K562 (cell line): ENCODE measurements around the gene PAEP. TPM values are rescaled to one million over a fixed set of nuclear protein-coding genes. Genes with fewer than 3 reads are reported as not detected.

Source experiments
- ATAC-seq: fragments of 200-7000 bp; cut with Tn5 transposase; 3 replicates; pipeline ENCODE4 v1.9.1; 2020; ENCODE audit warnings: moderate library complexity
- BruUV-seq: library from RNA; stranded (reverse); fragments of 400-500 nt; replicated peaks from 2 replicates; lab custom pipeline; 2021; lab: Mats Ljungman, UMichigan
- CTCF ChIA-PET: fragments of 300-600 bp; formaldehyde crosslinking; extraction: SDS; loops from one replicate; lab custom pipeline; 2021; ENCODE audit warnings: low intra/inter-chr PET ratio; lab: Yijun Ruan, JAX
- POLR2A ChIA-PET: fragments of 300-600, 350-650 bp; sonication (Branson Sonifier 250); formaldehyde crosslinking; extraction: SDS; loops from one replicate; lab custom pipeline; 2021; ENCODE audit warnings: antibody characterized with exemption, inconsistent platforms; lab: Yijun Ruan, JAX
- DNase-seq, 4 experiments: peaks; one replicate each; pipeline versions ENCODE4 v3.0.0 to v3.0.0-alpha.2; 2011 to 2018; ENCODE audit warnings: low spot score in 3 of 4, mixed read lengths in 3 of 4; ENCODE audit errors: extremely low read depth in 1 of 4
- FAIRE-seq: peaks from 2 replicates; lab custom pipeline; 2011; peaks lifted over from hg19 to GRCh38; lab: Jason Lieb, UNC
- H2AFZ ChIP-seq: 2 replicates; pipeline ENCODE4 v1.6.0; 2011; ENCODE audit warnings: low read depth, low read length, control low read depth, inconsistent platforms
- H3K27ac ChIP-seq: fragments of 200-600 bp; 3 replicates; pipeline ENCODE4 v1.8.0; 2011; ENCODE audit warnings: low read depth, mild to moderate bottlenecking, control low read depth, inconsistent platforms, low read length, moderate library complexity, mixed read lengths; ENCODE audit errors: extremely low read depth
- H3K27me3 ChIP-seq, 2 experiments: fragments of 300-600 bp in 1 of 2; 2 replicates in 1 of 2; 3 replicates in 1 of 2; pipeline versions ENCODE4 v1.6.0 to v1.8.0; 2011; ENCODE audit warnings: inconsistent platforms in 2 of 2, low read length in 2 of 2, mild to moderate bottlenecking in 1 of 2, mixed read lengths in 1 of 2, moderate library complexity in 1 of 2; ENCODE audit not compliant: control insufficient read depth in 2 of 2, insufficient read depth in 2 of 2
- H3K36me3 ChIP-seq: fragments of 300-600 bp; 3 replicates; pipeline ENCODE4 v1.8.0; 2011; ENCODE audit warnings: mild to moderate bottlenecking, low read length, inconsistent platforms; ENCODE audit not compliant: control insufficient read depth, insufficient read depth
- H3K4me1 ChIP-seq, 2 experiments: fragments of 200-600 bp in 1 of 2; replicated peaks in 1 of 2; 2 replicates in 1 of 2; 3 replicates in 1 of 2; pipeline versions ENCODE4 v1.5.1 to v1.8.0; 2011; ENCODE audit warnings: inconsistent platforms in 2 of 2, low read length in 2 of 2, mild to moderate bottlenecking in 1 of 2, mixed read lengths in 1 of 2, moderate library complexity in 1 of 2; ENCODE audit not compliant: control insufficient read depth in 2 of 2, insufficient read depth in 2 of 2
- H3K4me2 ChIP-seq: 2 replicates; pipeline ENCODE4 v1.6.1; 2011; ENCODE audit warnings: low read length, control low read depth, inconsistent platforms, mixed read lengths; ENCODE audit not compliant: insufficient read depth
- H3K4me3 ChIP-seq: fragments of 200-600 bp; sonication (generic), shearing (Covaris generic); 2 replicates; pipeline ENCODE4 v1.5.1; 2016; ENCODE audit warnings: control low read depth, inconsistent platforms
- H3K79me2 ChIP-seq: fragments of 200-600 bp; 3 replicates; pipeline ENCODE4 v1.8.0; 2011; ENCODE audit warnings: low read length, inconsistent platforms; ENCODE audit not compliant: control insufficient read depth, insufficient read depth
- H3K9ac ChIP-seq, 2 experiments: 2 replicates each; pipeline versions ENCODE4 v1.6.0 to v1.6.1; 2011; ENCODE audit warnings: low read depth in 2 of 2, low read length in 2 of 2, control low read depth in 1 of 2, inconsistent platforms in 1 of 2, mild to moderate bottlenecking in 1 of 2, mixed read lengths in 1 of 2; ENCODE audit not compliant: insufficient read depth in 1 of 2
- H3K9me1 ChIP-seq: one replicate; pipeline ENCODE4 v1.6.0; 2011; ENCODE audit warnings: inconsistent platforms, mild to moderate bottlenecking, low read length, moderate library complexity; ENCODE audit not compliant: control insufficient read depth, insufficient read depth
- H3K9me3 ChIP-seq: replicated peaks from 2 replicates; pipeline ENCODE4 v1.5.1; 2011; ENCODE audit warnings: low read depth, low read length, inconsistent platforms; ENCODE audit not compliant: control insufficient read depth, insufficient read depth
- H4K20me1 ChIP-seq: replicated peaks from 2 replicates; pipeline ENCODE4 v1.6.1; 2011; ENCODE audit warnings: low read length, inconsistent platforms, mixed read lengths; ENCODE audit not compliant: control insufficient read depth, insufficient read depth
- ARID4B ChIP-seq: sonication (generic); formaldehyde crosslinking; IDR thresholded peaks from 2 replicates; pipeline ENCODE4 v1.8.0; 2022; ENCODE audit warnings: mild to moderate bottlenecking, missing genetic modification reagents
- BMI1 ChIP-seq: fragments of 150-350 bp; IDR thresholded peaks from 2 replicates; pipeline ENCODE4 v1.6.1; 2014; ENCODE audit warnings: low read length
- BRF1 ChIP-seq: IDR thresholded peaks from 3 replicates; pipeline ENCODE4 v1.6.1; 2011; ENCODE audit warnings: borderline replicate concordance, mild to moderate bottlenecking; ENCODE audit not compliant: insufficient read length; ENCODE audit errors: extremely low read depth
- CBX5 ChIP-seq: IDR thresholded peaks from 2 replicates; pipeline ENCODE4 v1.6.1; 2014; ENCODE audit warnings: low read depth, borderline replicate concordance
- CHCHD3 ChIP-seq: fragments of 250-450 bp; sonication (Bioruptor Pico); IDR thresholded peaks from 2 replicates; pipeline ENCODE4 v2.1.2; 2022; ENCODE audit warnings: mild to moderate bottlenecking
- GATA2 ChIP-seq: sonication (generic); formaldehyde crosslinking; IDR thresholded peaks from 2 replicates; pipeline ENCODE4 v1.4.0; 2020; ENCODE audit warnings: mild to moderate bottlenecking, missing genetic modification reagents
- MEIS2 ChIP-seq: fragments of 450-650 bp; IDR thresholded peaks from 2 replicates; pipeline ENCODE4 v1.6.1; 2014; ENCODE audit warnings: mild to moderate bottlenecking; ENCODE audit not compliant: partially characterized antibody
- NR3C1 ChIP-seq: sonication (generic); formaldehyde crosslinking; IDR thresholded peaks from 2 replicates; pipeline ENCODE4 v1.8.1; 2022; ENCODE audit warnings: missing genetic modification reagents
- SAP30 ChIP-seq: fragments of 200-600 bp; sonication (generic); IDR thresholded peaks from 2 replicates; pipeline ENCODE4 v1.6.1; 2012; ENCODE audit warnings: borderline replicate concordance, low read depth, mild to moderate bottlenecking, moderate library complexity, low read length, control low read depth, inconsistent platforms; ENCODE audit not compliant: insufficient read depth, poor library complexity, severe bottlenecking
- TFAM ChIP-seq: fragments of 250-450 bp; sonication (Bioruptor Pico); conservative IDR thresholded peaks from 2 replicates; pipeline ENCODE4 v1.5.0; 2021; ENCODE audit warnings: mild to moderate bottlenecking, moderate library complexity
- ZNF561 ChIP-seq: fragments of 450-650 bp; formaldehyde crosslinking; conservative IDR thresholded peaks from 2 replicates; pipeline ENCODE4 v1.4.0; 2020; ENCODE audit warnings: mild to moderate bottlenecking, moderate library complexity
- ZNF830 ChIP-seq: fragments of 250-450 bp; sonication (Bioruptor Pico); IDR thresholded peaks from 2 replicates; pipeline ENCODE4 v1.5.0; 2021; ENCODE audit warnings: mild to moderate bottlenecking
- WGBS: fragments of 100-300 bp; shearing (Covaris generic); methylation state at CpG from one replicate; pipeline ENCODE4 v1.1.6; 2016; ENCODE audit warnings: low coverage, mixed read lengths; ENCODE audit not compliant: insufficient coverage; ENCODE audit errors: missing lambda C conversion rate; 5-methylcytosine and 5-hydroxymethylcytosine counted together
- in situ Hi-C: fragments of 300-500 bp; cut with MboI; formaldehyde crosslinking; loops from 4 replicates; pipeline ENCODE4 v1.15.0; 2018; ENCODE audit warnings: inconsistent platforms, mixed read lengths
- intact Hi-C: fragments of 100-400 bp; cut with micrococcal nuclease; formaldehyde crosslinking; loops from 2 replicates; pipeline ENCODE4 v1.14.2; 2022
- polyA plus RNA-seq, 8 experiments: library from polyadenylated mRNA; depleted of rRNA in 4 of 8; stranded (reverse) in 5 of 8; unstranded in 3 of 8; fragments of >200 nt; fragmentation: Nextera tagmentation in 2 of 8; fragmentation: Illumina TruSeq in 1 of 8; extraction: Ambion mirVana in 2 of 8; extraction: Trizol in 1 of 8; gene quantifications; 2 replicates each; pipeline versions ENCODE4 v1.2.1 to v1.2.3, GENCODE V29; 2011 to 2014; ENCODE audit warnings: inconsistent platforms in 1 of 8, missing spikeins in 1 of 8
- total RNA-seq, 7 experiments: library from RNA; depleted of rRNA in 6 of 7; stranded (reverse); fragments of >200 nt in 6 of 7; fragmentation: Illumina TruSeq in 2 of 7; extraction: Trizol in 2 of 7; gene quantifications; 2 replicates each; pipeline versions ENCODE4 v1.2.1 to v1.2.3, GENCODE V29; 2011 to 2021; ENCODE audit warnings: low replicate concordance in 1 of 7

Gene PAEP
- total and polyA plus RNA-seq, 9 of the 15 experiments (the other 6 are each of a cell fraction or from before 2014, with no cell fraction given), result 0.22 to 4.5 (median 0.58) TPM

GRCh38 chr9:135577256-135577655 lies 15.7 kb downstream of the PAEP start:
- Histone ChIP-seq H3K79me2 (no peaks in the 10 kb centered on the region), H3K4me2 (no peak overlapping the region), H3K27ac (no peak overlapping the region), H3K9me1 (no peaks in the 10 kb centered on the region), H4K20me1 (no peaks in the 10 kb centered on the region), H3K27me3 (peaks cover 12 to 56% of the 10 kb centered on the region in 2 experiments; a peak in 4 of 5 replicates), H3K9me3 (no peaks in the 10 kb centered on the region), H3K4me3 (no peak overlapping the region), H3K36me3 (no peaks in the 10 kb centered on the region), H3K4me1 (peaks cover 0 to 13% of the 10 kb centered on the region in 2 experiments; a peak in 1 of 5 replicates), H3K9ac (no peak overlapping the region), H2AFZ (no peak overlapping the region)
- FAIRE-seq (no peak), ATAC-seq (no peak), DNase-seq (no peak)
- WGBS, result 0% methylated on average over 10 of the region's 10 CpGs
- intact Hi-C loops (no loop called here), in situ Hi-C loops (no loop called here)
- POLR2A ChIA-PET, result interaction anchor here (0.6 to 0.8 kb wide), 2 partner anchors 105 to 109 kb away, joined by 3 to 5 read pairs; no protein-coding TSS in a partner anchor
- no TSS peak for BruUV-seq
- TF ChIP-seq SAP30 (no peak), CBX5 (no peak), BRF1 (no peak), ZNF830 (CRISPR knock-in tag) (no peak), ZNF561 (CRISPR knock-in tag) (no peak), MEIS2 (no peak), ARID4B (CRISPR knock-in tag) (no peak), CHCHD3 (CRISPR knock-in tag) (no peak), TFAM (no peak), BMI1 (no peak), GATA2 (CRISPR knock-in tag) (no peak), NR3C1 (CRISPR knock-in tag) (no peak)
- CTCF ChIA-PET, result no interaction called here
